ENCODE data around the gene FSTL4.

DNA sequence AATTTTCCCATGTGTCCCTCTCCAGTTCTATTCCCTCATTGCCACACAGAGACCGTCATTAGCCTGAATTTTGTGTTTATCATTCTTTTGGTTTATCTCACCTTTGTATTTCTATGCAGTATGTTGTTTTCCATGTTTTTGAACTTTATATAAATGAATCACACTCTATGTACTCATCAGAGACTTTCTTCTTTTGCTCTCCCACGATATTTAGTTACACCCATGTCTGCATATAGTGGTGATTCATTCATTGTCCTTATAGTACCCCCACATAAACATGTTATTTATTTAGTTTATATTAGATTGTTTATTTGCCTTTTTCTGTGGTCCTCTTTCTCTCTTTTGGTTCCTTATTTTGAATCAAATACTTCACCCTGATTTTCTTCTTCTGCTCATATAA is 199.7 kb downstream of the FSTL4 start:
- TF ChIP-seq CTCF (IDR thresholded peaks at IDR 0.05) (no peak), YY1 (IDR thresholded peaks at IDR 0.05; ENCODE audit: low read depth) (no peak), MEF2A (IDR thresholded peaks at IDR 0.05; ENCODE audit: borderline replicate concordance, low read depth) (no peak), RCOR1 (IDR thresholded peaks at IDR 0.05; ENCODE audit: low read length) (no peak), TAF1 (IDR thresholded peaks at IDR 0.05; ENCODE audit: borderline replicate concordance, low read depth, low read length) (no peak), USF1 (IDR thresholded peaks at IDR 0.05; ENCODE audit: borderline replicate concordance, low read depth) (no peak), EZH2phosphoT487 (IDR thresholded peaks at IDR 0.05; ENCODE audit: borderline replicate concordance, low read depth) (no peak), JUND (IDR thresholded peaks at IDR 0.05) (no peak), POLR2AphosphoS5 (IDR thresholded peaks at IDR 0.05; ENCODE audit: low read depth, low read length) (no peak)
- TF ChIP-seq, protein P1, sequence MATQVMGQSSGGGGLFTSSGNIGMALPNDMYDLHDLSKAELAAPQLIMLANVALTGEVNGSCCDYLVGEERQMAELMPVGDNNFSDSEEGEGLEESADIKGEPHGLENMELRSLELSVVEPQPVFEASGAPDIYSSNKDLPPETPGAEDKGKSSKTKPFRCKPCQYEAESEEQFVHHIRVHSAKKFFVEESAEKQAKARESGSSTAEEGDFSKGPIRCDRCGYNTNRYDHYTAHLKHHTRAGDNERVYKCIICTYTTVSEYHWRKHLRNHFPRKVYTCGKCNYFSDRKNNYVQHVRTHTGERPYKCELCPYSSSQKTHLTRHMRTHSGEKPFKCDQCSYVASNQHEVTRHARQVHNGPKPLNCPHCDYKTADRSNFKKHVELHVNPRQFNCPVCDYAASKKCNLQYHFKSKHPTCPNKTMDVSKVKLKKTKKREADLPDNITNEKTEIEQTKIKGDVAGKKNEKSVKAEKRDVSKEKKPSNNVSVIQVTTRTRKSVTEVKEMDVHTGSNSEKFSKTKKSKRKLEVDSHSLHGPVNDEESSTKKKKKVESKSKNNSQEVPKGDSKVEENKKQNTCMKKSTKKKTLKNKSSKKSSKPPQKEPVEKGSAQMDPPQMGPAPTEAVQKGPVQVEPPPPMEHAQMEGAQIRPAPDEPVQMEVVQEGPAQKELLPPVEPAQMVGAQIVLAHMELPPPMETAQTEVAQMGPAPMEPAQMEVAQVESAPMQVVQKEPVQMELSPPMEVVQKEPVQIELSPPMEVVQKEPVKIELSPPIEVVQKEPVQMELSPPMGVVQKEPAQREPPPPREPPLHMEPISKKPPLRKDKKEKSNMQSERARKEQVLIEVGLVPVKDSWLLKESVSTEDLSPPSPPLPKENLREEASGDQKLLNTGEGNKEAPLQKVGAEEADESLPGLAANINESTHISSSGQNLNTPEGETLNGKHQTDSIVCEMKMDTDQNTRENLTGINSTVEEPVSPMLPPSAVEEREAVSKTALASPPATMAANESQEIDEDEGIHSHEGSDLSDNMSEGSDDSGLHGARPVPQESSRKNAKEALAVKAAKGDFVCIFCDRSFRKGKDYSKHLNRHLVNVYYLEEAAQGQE (IDR thresholded peaks at IDR 0.05; ENCODE audit: low read depth, low read length), result no peak
- TF ChIP-seq, protein P2, sequence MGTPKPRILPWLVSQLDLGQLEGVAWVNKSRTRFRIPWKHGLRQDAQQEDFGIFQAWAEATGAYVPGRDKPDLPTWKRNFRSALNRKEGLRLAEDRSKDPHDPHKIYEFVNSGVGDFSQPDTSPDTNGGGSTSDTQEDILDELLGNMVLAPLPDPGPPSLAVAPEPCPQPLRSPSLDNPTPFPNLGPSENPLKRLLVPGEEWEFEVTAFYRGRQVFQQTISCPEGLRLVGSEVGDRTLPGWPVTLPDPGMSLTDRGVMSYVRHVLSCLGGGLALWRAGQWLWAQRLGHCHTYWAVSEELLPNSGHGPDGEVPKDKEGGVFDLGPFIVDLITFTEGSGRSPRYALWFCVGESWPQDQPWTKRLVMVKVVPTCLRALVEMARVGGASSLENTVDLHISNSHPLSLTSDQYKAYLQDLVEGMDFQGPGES (IDR thresholded peaks at IDR 0.05; ENCODE audit: low read depth, low read length), result no peak

Measured in SK-N-SH (cell line).